Measurements from ENCODE around the gene MLPH. TPM values are rescaled to one million over a fixed set of nuclear protein-coding genes. Genes with fewer than 3 reads are reported as not detected.
"Not testable (repeated sequence)": the region's sequence is repeated elsewhere in the genome, so short reads cannot be mapped to it uniquely, and the experiment has no call there.

MLPH gene
- total RNA-seq, 1 donor from 2014 or later: not detected

DNA sequence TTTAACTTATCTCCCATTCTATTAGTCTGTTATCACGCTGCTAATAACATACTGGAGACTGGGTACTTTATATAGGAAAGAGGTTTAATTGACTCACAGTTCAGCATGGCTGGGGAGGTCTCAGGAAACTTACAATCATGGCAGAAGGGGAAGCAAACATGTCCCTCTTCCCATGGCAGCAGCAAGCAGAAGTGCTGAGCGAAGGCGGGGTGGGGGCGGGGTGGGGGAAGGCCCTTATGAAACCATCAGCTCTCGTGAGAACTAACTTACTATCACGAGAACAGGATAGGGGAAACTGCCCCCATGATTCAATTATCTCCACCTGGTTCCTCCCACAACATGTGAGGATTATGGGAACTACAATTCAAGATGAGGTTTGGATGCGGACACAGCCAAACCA is 17.6 kb upstream of the MLPH start:
- H3K4me3 ChIP-seq (ENCODE audit: low read length in 3 of 3); H3K9ac ChIP-seq (ENCODE audit: low read depth in 1 of 3, low read length in 3 of 3); H3K27me3 ChIP-seq (ENCODE audit: control insufficient read depth in 3 of 3, insufficient read depth in 3 of 3, low read length in 3 of 3); H3K36me3 ChIP-seq (ENCODE audit: control insufficient read depth in 3 of 3, insufficient read depth in 3 of 3, low read length in 3 of 3); H3K9me3 ChIP-seq (ENCODE audit: control insufficient read depth in 3 of 3, low read length in 3 of 3); H3K27ac ChIP-seq (ENCODE audit: low read depth, low read length): not testable (repeated sequence)
- H3K4me1 ChIP-seq (ENCODE audit: control insufficient read depth in 3 of 3, insufficient read depth in 3 of 3, low read length in 3 of 3): peaks cover 6 to 21% (median 20%) of the 10 kb centered on the region in 3 donors

GRCh38 chr2:237469849-237470248 is 17.2 kb upstream of the MLPH start:
- no peak overlapping the region for H3K4me3 ChIP-seq (ENCODE audit: low read length in 3 of 3)
- peaks cover 6 to 26% (median 24%) of the 10 kb centered on the region in 3 donors for H3K4me1 ChIP-seq (ENCODE audit: control insufficient read depth in 3 of 3, insufficient read depth in 3 of 3, low read length in 3 of 3)
- H3K27me3 ChIP-seq (ENCODE audit: control insufficient read depth in 3 of 3, insufficient read depth in 3 of 3, low read length in 3 of 3): no peaks in the 10 kb centered on the region
- no peaks in the 10 kb centered on the region for H3K36me3 ChIP-seq (ENCODE audit: control insufficient read depth in 3 of 3, insufficient read depth in 3 of 3, low read length in 3 of 3)
- H3K27ac ChIP-seq (ENCODE audit: low read depth, low read length): no peak overlapping the region
- no peaks in the 10 kb centered on the region for H3K9me3 ChIP-seq (ENCODE audit: control insufficient read depth in 3 of 3, low read length in 3 of 3)
- H3K9ac ChIP-seq (ENCODE audit: low read depth in 1 of 3, low read length in 3 of 3): no peak overlapping the region

DNA sequence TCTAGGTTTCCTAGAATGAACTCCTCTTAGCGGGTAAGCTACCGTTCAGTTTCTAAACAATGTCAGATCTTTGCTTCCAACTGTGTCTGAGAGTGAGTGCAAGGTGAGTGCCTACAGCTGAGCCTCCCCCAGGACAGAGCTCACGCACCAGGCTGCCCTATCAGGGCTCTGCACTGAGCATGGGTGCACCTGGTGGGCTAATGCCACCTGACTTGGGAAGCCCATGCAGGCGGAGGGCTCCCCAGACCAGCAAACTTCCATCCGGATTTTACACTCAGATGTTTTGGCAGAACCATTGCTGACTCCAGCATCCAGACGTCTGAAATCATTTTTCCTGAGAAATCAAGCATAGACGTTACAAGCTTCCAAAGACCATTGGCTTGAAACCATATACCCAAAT is 16.1 kb upstream of the MLPH start:
- peaks cover 11 to 31% (median 29%) of the 10 kb centered on the region in 3 donors for H3K4me1 ChIP-seq (ENCODE audit: control insufficient read depth in 3 of 3, insufficient read depth in 3 of 3, low read length in 3 of 3)
- no peaks in the 10 kb centered on the region for H3K27me3 ChIP-seq (ENCODE audit: control insufficient read depth in 3 of 3, insufficient read depth in 3 of 3, low read length in 3 of 3)
- H3K9me3 ChIP-seq (ENCODE audit: control insufficient read depth in 3 of 3, low read length in 3 of 3): no peaks in the 10 kb centered on the region
- no peak overlapping the region for H3K4me3 ChIP-seq (ENCODE audit: low read length in 3 of 3)
- H3K36me3 ChIP-seq (ENCODE audit: control insufficient read depth in 3 of 3, insufficient read depth in 3 of 3, low read length in 3 of 3): no peaks in the 10 kb centered on the region
- H3K9ac ChIP-seq (ENCODE audit: low read depth in 1 of 3, low read length in 3 of 3): no peak overlapping the region
- no peak overlapping the region for H3K27ac ChIP-seq (ENCODE audit: low read depth, low read length)

DNA sequence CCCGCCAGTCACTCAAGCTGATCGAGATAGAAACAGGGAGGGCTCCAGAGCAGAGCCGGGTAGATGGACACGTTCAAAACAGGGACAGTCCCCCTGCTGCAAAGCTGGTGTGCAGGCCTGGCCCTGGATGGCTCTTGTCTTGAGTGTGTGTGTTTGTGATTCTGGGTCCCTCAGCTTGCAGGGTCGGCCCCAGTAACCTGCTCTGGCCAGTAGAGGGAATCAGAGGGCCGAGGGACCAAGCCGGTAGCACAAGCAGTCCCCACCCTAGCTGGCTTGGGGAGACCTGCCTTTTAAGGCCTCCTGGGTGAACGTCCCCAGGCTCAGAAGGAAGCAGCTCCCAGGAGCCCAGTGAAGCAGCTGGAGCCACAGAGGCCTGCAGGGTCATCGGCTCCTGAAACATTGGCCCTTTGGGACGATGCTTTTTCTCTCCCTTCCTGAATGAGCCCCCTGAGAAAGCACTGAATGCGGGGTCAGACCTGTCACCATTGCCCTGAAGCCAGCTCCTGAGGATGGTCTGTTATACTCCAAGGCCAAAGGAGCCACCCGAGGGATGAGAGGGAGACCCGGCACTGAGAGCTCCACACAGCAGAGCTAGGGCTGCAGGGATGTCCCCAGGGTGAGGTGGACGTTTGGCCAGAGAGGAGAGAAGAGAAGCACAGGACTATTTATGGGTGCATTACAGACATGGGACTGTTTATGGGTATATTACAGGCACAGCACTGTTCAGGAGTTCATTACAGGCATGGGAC is 15.4 kb upstream of the MLPH start:
- H3K4me3 ChIP-seq (ENCODE audit: low read length in 3 of 3): no peak overlapping the region
- no peaks in the 10 kb centered on the region for H3K9me3 ChIP-seq (ENCODE audit: control insufficient read depth in 3 of 3, low read length in 3 of 3)
- H3K9ac ChIP-seq (ENCODE audit: low read depth in 1 of 3, low read length in 3 of 3): peak overlapping the region in 1 of 3 donors; percentile 62
- peak overlapping the region; percentile 55 for H3K27ac ChIP-seq (ENCODE audit: low read depth, low read length)
- no peaks in the 10 kb centered on the region for H3K27me3 ChIP-seq (ENCODE audit: control insufficient read depth in 3 of 3, insufficient read depth in 3 of 3, low read length in 3 of 3)
- H3K36me3 ChIP-seq (ENCODE audit: control insufficient read depth in 3 of 3, insufficient read depth in 3 of 3, low read length in 3 of 3): no peaks in the 10 kb centered on the region
- H3K4me1 ChIP-seq (ENCODE audit: control insufficient read depth in 3 of 3, insufficient read depth in 3 of 3, low read length in 3 of 3): peaks cover 14 to 37% (median 33%) of the 10 kb centered on the region in 3 donors

- no peaks in the 10 kb centered on the region for H3K36me3 ChIP-seq (ENCODE audit: control insufficient read depth in 3 of 3, insufficient read depth in 3 of 3, low read length in 3 of 3)
- H3K27me3 ChIP-seq (ENCODE audit: control insufficient read depth in 3 of 3, insufficient read depth in 3 of 3, low read length in 3 of 3): peaks cover 0 to 2% (median under 1%) of the 10 kb centered on the region in 3 donors
- peaks cover 14 to 37% (median 33%) of the 10 kb centered on the region in 3 donors for H3K4me1 ChIP-seq (ENCODE audit: control insufficient read depth in 3 of 3, insufficient read depth in 3 of 3, low read length in 3 of 3)
- peak overlapping the region in 1 of 3 donors; percentile 62 for H3K9ac ChIP-seq (ENCODE audit: low read depth in 1 of 3, low read length in 3 of 3)
- no peak overlapping the region for H3K4me3 ChIP-seq (ENCODE audit: low read length in 3 of 3)
- H3K9me3 ChIP-seq (ENCODE audit: control insufficient read depth in 3 of 3, low read length in 3 of 3): no peaks in the 10 kb centered on the region
- peak overlapping the region; percentile 55 for H3K27ac ChIP-seq (ENCODE audit: low read depth, low read length)
Measured at GRCh38 chr2:237472187-237472712, 14.8 kb upstream of the MLPH start.

GRCh38 chr2:237472909-237473877 is 13.9 kb upstream of the MLPH start:
- H3K9me3 ChIP-seq (ENCODE audit: control insufficient read depth in 3 of 3, low read length in 3 of 3): no peaks in the 10 kb centered on the region
- peaks cover 0 to 7% (median 2%) of the 10 kb centered on the region in 3 donors for H3K27me3 ChIP-seq (ENCODE audit: control insufficient read depth in 3 of 3, insufficient read depth in 3 of 3, low read length in 3 of 3)
- H3K4me3 ChIP-seq (ENCODE audit: low read length in 3 of 3): no peak overlapping the region
- no peak overlapping the region for H3K9ac ChIP-seq (ENCODE audit: low read depth in 1 of 3, low read length in 3 of 3)
- H3K27ac ChIP-seq (ENCODE audit: low read depth, low read length): peak overlapping the region; percentile 84
- H3K36me3 ChIP-seq (ENCODE audit: control insufficient read depth in 3 of 3, insufficient read depth in 3 of 3, low read length in 3 of 3): no peaks in the 10 kb centered on the region
- H3K4me1 ChIP-seq (ENCODE audit: control insufficient read depth in 3 of 3, insufficient read depth in 3 of 3, low read length in 3 of 3): peaks cover 14 to 37% (median 33%) of the 10 kb centered on the region in 3 donors

GRCh38 chr2:237473878-237474441 is 13.1 kb upstream of the MLPH start:
- Histone ChIP-seq H3K27ac (ENCODE audit: low read depth, low read length) (peak overlapping the region; percentile 84), H3K9ac (ENCODE audit: low read depth in 1 of 3, low read length in 3 of 3) (peak overlapping the region in 1 of 3 donors; percentile 90)

GRCh38 chr2:237474442-237474911 is 12.6 kb upstream of the MLPH start:
- Histone ChIP-seq H3K36me3 (ENCODE audit: control insufficient read depth in 3 of 3, insufficient read depth in 3 of 3, low read length in 3 of 3) (no peaks in the 10 kb centered on the region), H3K27me3 (ENCODE audit: control insufficient read depth in 3 of 3, insufficient read depth in 3 of 3, low read length in 3 of 3) (peaks cover 0 to 7% (median 2%) of the 10 kb centered on the region in 3 donors), H3K27ac (ENCODE audit: low read depth, low read length) (peak overlapping the region; percentile 84), H3K9ac (ENCODE audit: low read depth in 1 of 3, low read length in 3 of 3) (peak overlapping the region; percentile 85 to 90 (median 85)), H3K4me3 (ENCODE audit: low read length in 3 of 3) (peak overlapping the region; percentile 65 to 73 (median 70)), H3K4me1 (ENCODE audit: control insufficient read depth in 3 of 3, insufficient read depth in 3 of 3, low read length in 3 of 3) (peaks cover 14 to 37% (median 33%) of the 10 kb centered on the region in 3 donors), H3K9me3 (ENCODE audit: control insufficient read depth in 3 of 3, low read length in 3 of 3) (no peaks in the 10 kb centered on the region)

More at GRCh38 chr2:237473878-237474441, 13.1 kb upstream of the MLPH start:
- Histone ChIP-seq H3K4me3 (ENCODE audit: low read length in 3 of 3) (no peak overlapping the region), H3K4me1 (ENCODE audit: control insufficient read depth in 3 of 3, insufficient read depth in 3 of 3, low read length in 3 of 3) (peaks cover 14 to 37% (median 33%) of the 10 kb centered on the region in 3 donors), H3K36me3 (ENCODE audit: control insufficient read depth in 3 of 3, insufficient read depth in 3 of 3, low read length in 3 of 3) (no peaks in the 10 kb centered on the region), H3K9me3 (ENCODE audit: control insufficient read depth in 3 of 3, low read length in 3 of 3) (no peaks in the 10 kb centered on the region), H3K27me3 (ENCODE audit: control insufficient read depth in 3 of 3, insufficient read depth in 3 of 3, low read length in 3 of 3) (peaks cover 0 to 7% (median 2%) of the 10 kb centered on the region in 3 donors)

GRCh38 chr2:237474931-237475703 is 11.9 kb upstream of the MLPH start:
- peaks cover 0 to 7% (median 2%) of the 10 kb centered on the region in 3 donors for H3K27me3 ChIP-seq (ENCODE audit: control insufficient read depth in 3 of 3, insufficient read depth in 3 of 3, low read length in 3 of 3)
- peak overlapping the region; percentile 85 to 90 (median 85) for H3K9ac ChIP-seq (ENCODE audit: low read depth in 1 of 3, low read length in 3 of 3)
- H3K4me3 ChIP-seq (ENCODE audit: low read length in 3 of 3): peak overlapping the region; percentile 69 to 73 (median 70)
- H3K9me3 ChIP-seq (ENCODE audit: control insufficient read depth in 3 of 3, low read length in 3 of 3): no peaks in the 10 kb centered on the region
- H3K36me3 ChIP-seq (ENCODE audit: control insufficient read depth in 3 of 3, insufficient read depth in 3 of 3, low read length in 3 of 3): no peaks in the 10 kb centered on the region
- H3K4me1 ChIP-seq (ENCODE audit: control insufficient read depth in 3 of 3, insufficient read depth in 3 of 3, low read length in 3 of 3): peaks cover 14 to 37% (median 33%) of the 10 kb centered on the region in 3 donors
- H3K27ac ChIP-seq (ENCODE audit: low read depth, low read length): peak overlapping the region; percentile 84
